Fibroblast of skin of scalp (primary cell): ENCODE measurements around the gene CDK10.
"Not testable (repeated sequence)": the region's sequence is repeated elsewhere in the genome, so short reads cannot be mapped to it uniquely, and the experiment has no call there.

ENCODE experiments used
- DNase-seq: peaks from one replicate; pipeline ENCODE4 v3.0.0-alpha.2; 2013

The CDK10 gene

DNA sequence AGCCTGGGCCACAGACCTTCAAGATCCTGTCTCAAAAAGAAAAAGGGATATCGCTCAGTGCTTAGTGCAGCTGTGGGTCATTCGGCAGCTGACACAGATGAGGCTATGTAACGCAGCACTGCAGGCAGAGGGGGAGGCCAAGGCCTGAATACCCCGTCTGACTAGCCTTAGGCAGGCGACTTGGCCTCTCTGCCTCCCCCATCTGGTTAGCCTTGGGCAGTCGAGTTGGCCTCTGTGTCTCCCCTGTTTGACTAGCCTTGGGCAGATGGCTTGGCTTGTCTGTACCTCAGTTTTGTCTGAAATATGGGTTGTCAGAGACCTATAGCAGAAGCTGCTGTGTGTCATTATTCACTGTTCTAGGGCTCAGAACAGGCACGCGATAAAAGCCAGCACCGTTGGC, 18.9 kb upstream of the CDK10 start:
- no peak for DNase-seq

DNA sequence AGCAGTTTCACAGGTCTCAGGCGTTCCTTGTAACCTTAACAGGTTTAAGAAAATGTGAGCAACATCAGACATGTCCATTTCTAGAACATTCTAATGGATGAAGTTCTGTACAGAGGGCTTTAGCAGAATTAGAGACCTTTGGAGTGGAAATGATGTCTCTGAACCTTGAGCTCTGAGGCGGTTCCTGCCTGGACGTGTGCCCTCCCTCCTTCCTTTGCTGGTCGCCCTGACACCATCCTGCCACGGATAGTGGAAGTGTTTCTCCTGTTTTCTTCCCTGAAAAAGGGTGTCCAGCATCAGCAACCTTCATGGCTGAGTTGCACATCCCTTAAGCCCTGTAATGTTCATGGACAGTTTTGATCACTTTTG, 17.7 kb upstream of the CDK10 start:
- DNase-seq = no peak

DNA sequence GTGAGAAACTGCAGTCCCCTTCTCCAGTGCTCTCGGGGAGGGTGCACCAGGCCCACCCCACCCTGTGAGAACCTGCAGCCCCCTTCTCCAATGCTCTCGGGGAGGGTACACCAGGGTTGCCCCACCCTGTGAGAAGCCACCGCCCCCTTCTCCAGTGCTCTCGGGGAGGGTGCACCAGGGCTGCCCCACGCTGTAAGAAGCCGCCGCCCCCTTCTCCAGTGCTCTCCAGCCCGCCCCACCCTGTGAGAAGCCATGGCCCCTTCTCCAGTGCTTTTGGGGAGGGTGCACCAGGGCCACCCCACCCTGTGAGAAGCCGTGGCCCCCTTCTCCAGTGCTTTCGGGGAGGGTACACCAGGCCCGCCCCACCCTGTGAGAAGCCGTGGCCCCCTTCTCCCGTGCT, 16.7 kb upstream of the CDK10 start:
- DNase-seq = no peak

DNA sequence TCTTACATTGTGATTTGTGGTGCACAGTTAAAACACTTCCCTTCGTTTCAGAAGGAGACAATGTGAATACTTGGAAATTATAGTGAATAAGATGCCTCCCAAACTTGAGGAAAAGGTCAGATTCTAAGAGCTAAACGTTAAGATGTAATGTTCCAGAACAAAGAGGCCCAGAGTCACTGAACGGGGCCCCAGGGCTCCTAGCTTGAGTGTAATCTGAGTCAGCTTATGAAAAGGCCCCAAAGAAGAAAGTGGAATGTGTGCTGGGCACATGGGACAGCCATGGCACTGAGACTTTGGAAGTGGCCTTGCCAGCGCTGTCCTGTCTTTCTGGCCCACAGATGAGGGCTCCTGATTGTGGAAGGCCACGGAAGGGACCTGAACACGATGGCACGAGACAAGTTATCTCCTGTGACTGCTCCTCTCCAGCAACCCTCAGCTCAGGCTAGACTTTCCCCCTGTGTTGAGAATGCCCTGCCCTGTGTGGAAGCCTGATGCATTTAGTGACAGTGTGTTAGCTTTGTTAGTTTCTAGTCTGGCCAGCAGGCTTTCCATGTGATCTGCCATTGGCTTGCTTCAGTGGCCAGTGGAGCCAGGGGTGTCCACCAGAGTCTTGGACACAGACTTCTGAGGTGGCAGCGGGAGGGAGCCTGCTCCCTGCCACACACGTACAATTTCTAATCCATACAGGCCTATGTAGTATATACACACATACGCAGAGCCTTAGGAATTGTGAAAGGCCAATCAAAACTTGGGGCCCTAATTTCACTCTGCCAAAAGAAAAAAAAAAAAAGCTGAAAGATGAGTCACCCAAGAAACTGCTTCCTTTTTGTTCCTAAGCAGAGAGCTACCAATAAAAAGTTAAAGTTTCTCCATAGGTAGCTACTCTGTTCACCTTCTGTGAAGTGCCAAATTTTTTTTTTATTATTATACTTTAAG, 15.7 kb upstream of the CDK10 start:
- no peak for DNase-seq

DNA sequence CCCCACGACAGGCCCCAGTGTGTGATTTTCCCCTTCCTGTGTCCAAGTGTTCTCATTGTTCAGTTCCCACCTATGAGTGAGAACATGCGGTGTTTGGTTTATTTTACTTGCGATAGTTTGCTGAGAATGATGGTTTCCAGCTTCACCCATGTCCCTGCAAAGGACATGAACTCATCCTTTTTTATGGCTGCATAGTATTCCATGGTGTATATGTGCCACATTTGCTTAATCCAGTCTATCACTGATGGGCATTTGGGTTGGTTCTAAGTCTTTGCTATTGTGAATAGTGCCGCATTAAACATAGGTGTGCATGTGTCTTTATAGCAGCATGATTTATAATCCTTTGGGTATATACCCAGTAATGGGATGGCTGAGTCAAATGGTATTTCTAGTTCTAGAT, 14.9 kb upstream of the CDK10 start:
- not testable (repeated sequence) for DNase-seq

DNA sequence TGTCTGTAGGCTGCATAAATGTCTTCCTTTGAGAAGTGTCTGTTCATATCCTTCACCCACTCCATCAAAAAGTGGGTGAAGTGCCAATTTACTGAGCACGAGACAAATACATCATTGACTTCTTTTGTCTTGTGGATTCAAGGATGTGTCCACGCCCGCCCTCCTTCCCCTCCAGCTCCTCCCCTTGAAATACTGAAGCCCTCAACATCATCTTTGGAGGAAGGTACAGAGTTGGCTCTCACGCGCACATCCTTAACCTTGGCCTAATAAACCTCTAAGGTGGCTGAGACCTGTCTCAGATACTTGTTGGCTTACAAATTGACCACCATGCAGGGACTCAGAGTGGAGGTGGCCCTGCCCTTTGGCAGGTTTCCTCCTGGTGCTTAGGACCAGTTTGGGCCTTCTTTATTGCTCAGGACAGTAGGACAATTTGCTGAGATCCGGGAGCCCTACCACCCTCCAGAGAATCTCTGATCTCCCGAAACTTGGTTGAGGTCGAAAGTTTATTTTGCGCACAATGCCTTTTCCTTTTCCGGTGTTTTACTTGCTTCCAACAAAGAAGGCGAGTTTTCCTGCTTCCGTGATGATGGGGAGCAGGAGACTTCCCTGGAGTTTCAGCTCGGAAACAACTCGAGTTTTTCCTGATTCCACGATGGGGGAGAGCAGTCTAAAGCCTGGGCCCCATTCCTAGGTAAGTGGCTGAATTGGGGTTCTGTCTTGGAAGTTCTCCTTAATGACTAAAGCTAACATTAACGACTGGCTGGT, 14.1 kb upstream of the CDK10 start:
- no peak for DNase-seq

DNA sequence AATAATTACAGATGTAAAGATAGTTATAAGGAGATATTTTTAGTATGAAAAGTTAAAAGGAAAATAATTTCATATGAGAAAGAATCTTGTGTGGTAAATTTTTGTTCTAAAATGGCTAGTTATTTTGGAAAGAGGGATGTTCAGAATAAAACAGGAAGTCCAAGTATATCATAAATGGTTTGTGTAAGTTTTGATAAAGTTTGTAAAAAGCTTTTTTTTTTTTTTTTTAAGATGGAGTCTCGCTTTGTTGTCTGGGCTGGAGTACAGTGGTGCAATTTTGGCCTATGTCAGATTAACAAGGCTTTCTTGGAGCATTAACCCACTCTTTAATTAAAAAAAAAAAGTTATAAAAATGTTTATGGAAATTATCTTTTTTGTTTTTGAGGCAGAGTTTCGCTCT, 8.2 kb upstream of the CDK10 start:
- no peak for DNase-seq

DNA sequence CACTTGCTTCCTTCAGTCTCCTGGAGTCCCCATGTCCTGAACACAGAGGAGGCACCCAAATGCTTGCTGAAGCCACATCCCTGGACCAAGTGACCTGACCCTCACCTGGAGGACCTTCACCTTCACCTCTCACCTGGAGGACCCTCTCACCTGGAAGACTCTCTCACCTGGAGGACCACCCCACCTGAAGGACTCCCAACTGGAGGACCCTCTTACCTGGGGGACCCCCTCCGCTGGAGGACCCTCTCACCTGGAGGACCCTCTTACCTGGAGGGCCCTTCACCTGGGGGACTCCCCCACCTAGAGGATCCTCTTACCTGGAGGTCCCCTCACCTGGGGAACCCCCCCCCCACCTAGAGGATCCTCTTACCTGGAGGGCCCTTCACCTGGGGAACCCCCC, 573 bp upstream of the CDK10 start:
- no peak for DNase-seq

DNA sequence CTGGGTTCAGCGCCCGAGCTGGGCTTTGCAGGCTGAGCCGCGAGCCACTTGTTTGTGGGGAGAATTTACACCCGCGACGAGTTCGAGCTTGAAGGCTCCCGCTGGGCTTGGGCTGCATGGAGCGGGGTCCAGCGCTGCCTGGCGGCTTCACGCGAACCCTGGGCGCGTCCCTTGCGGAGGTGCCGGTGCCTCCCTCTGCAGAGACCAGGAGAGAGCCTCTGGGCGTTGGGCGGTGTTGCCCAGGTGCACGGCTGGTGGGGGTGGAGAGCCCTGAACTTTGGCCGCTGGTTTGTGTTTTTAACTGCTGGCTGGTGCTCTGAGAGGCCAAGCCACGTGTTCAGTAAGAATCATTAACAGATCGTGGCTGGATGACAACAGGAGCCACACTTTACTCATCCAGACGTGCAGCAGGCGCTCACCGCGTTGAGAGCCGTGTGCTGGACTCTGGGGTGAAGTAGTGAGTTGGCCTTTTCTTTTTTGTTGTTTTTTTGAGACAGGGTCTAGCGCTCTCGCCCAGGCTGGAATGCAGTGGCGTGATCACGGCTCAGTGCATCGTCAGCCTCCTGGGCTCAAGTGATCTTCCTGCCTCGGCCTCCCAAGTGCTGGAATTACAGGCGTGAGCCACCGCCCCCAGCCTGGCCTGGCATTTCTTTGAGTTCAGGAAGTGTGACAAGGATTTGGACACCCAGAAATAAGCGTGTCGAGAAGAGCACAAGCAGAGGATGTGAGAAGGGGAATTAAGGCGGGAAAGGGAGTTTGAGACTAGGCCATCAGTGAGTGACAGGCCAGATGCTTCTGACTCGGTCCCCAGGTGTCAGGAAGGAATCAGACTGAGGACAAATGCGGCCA, 827 bp downstream of the CDK10 start:
- DNase-seq = peak; percentile 33

DNA sequence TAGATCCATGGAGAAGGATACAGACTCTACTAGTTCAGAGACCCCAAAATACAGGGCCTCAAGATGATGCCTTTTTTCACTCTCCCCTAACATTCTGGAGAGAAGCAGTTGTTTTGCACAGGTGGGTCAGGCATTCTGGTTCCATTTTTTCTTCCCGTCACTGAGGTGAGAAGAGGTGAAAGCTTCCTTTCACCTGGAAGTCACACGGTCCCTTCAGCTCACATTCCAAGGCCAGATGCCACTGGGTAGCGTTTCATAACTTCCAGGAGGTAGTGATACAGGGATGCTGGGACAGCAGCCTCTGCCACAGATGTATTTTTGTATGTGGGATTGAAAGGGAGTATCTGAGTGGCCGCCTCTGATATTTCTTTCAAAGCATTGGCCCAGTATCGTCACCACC, 1.9 kb downstream of the CDK10 start:
- DNase-seq = no peak

DNA sequence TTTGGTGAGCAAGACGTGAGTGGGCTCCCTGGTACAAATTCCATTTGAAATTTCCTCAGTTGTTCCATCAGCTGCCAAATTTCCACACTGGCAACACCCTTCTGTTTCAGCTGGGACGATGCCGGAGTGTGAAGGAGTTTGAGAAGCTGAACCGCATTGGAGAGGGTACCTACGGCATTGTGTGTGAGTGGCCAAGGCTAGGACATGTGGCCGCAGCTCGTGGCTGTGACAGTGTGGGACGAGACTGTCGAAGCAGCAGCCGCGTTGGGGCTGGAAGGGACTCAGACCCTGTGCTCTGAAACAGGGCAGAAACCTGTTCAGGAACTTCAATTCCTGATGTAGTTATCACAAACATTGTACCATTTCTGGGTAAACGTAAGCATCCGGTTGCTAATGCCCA, 2.7 kb downstream of the CDK10 start:
- DNase-seq = no peak

DNA sequence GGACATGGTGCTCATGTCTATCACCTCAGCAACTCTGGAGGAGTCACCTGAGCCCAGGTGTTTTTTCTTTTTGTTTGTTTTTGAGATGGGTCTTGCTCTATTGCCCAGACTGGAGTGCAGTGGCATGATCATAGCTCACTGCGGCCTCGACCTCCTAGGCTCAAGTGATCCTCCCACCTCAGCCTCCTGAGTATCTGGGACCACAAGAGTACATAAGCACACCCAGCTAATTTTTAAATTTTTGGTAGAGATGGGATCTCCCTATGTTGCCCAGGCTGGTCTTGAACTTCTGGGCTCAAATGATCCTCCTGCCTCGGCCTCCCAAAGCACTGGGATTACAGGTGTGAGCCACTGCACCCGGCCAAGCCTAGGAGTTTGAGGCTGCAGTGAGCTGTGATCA, 3.1 kb downstream of the CDK10 start:
- DNase-seq = not testable (repeated sequence)

DNA sequence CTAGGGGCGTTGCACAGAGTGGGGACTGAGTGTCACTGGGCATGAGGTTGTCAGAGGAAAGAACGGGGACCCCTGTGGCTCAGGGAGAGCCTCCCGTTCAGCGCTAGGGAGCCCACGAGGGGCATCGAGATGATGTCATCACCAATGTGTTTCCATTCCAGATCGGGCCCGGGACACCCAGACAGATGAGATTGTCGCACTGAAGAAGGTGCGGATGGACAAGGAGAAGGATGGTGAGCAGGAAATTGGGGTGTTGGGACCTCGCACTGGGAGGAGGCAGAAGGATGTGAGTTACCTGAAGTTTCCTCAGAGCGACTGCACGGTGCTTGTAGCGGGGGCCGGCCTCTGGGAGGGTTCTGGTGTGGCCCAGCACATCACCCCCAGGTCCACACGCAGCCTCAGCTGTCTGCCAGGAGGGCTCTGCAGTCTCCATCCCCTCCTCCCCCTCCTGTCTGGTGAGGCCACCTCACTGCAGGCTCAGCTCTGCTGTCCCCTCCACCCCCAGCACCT, 4.0 kb downstream of the CDK10 start:
- no peak for DNase-seq

DNA sequence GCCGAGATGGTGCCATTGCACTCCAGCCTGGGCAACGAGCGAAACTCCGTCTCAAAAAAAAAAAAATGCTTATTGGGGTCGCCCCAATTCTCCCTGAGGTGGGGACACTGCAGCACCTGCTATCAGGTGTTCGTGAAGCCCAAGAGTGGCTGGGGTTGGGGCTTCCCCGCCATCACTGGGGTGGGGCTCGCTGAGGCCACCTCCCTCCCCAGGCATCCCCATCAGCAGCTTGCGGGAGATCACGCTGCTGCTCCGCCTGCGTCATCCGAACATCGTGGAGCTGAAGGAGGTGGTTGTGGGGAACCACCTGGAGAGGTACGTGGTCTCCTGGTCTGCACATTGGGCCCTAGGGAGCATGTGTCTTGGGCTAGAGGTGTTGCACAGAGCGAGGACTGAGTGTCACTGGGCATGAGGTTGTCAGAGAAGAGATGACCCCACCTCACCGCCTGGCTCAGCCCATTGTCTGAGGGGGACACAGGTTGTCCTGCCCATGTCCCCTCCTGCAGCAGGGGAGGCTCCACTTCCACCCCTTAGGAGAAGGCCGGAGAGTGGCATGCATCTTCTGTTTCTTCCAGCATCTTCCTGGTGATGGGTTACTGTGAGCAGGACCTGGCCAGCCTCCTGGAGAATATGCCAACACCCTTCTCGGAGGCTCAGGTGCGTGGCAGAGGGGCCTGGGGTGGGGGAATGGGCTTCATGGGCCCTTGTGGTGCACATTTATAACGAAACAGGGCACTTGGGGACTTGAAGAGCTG, 4.9 kb downstream of the CDK10 start:
- no peak for DNase-seq

DNA sequence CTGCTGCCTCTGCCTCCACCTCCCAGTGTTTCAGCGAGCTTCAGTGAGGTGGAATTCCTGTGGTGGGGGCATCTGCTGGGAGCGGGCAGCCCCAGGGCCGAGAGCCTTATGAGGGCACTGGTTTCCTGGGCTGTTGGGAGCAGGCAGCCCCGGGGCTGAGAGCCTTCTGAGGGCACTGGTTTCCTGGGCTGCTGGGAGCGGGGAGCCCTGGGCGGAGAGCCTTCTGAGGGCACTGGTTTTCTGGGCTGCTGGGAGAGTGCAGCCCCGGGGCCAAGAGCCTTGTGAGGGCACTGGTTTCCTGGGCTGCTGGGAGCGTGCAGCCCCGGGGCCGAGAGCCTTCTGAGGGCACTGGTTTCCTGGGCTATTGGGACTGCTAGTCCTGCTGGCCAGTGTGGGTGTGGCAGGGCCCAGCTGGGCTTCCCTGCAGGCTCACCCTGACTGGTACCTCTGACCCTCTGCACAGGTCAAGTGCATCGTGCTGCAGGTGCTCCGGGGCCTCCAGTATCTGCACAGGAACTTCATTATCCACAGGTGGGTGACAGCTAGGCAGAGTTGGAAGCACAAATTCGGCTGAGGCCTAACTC, 5.6 kb downstream of the CDK10 start:
- DNase-seq = no peak

DNA sequence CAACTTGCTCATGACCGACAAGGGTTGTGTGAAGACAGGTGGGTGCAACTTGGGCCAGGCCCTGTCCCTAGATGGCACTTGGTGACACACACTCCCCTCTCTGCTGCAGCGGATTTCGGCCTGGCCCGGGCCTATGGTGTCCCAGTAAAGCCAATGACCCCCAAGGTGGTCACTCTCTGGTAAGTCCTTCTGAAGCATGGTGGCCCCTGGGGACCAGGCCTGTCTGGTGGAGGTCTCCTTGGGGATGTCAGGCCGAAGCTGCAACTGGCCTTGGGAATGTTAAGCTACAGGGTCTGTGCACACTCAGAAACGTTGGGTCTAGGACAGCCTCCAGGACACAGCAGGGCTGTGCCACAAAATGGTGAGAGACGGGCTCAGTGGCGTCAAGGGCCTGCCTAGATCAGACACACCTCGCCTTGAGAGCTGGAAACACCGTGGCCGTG, 6.8 kb downstream of the CDK10 start:
- no peak for DNase-seq

DNA sequence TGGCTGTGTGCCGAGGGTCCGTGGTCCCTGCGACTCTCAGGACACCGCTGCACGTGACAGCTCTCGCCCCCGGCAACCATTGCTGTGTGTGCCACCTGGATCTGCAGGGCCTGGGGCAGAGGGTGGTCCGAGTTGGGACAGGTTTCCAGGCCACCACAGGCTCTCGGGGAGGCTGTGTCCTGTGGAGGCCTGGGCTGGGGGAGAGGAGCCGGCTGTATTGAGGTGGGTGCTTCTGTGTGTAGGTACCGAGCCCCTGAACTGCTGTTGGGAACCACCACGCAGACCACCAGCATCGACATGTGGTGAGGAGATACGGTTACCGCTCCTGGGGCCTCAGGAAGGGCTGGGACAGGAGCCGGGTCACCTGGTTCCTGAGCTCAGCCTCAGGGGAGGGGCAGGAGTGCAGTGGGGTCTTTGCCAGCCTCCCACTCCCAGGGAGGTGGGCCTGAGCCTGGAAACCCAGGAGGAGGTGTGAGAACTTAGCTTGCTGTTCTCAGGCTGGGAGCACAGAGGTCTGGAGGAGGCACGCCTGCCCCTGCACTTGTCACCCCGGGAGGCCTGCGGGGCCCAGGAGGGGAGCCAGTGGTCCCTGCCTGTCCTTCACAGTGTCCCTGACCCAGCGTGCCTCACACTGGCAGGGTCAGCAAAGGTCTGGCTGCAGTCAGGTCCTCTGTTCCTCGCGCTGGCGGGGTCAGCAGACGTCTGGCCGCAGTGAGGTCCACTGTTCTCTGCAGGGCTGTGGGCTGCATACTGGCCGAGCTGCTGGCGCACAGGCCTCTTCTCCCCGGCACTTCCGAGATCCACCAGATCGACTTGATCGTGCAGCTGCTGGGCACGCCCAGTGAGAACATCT, 7.7 kb downstream of the CDK10 start:
- no peak for DNase-seq

DNA sequence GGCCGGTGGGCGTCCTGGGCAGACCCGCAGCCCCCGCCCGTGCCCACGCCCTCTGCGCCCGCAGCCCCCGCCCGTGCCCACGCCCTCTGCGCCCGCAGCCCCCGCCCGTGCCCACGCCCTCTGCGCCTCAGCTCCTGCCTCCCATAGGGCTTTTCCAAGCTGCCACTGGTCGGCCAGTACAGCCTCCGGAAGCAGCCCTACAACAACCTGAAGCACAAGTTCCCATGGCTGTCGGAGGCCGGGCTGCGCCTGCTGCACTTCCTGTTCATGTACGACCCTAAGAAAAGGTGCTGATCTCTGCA, 8.2 kb downstream of the CDK10 start:
- DNase-seq = not testable (repeated sequence)

DNA sequence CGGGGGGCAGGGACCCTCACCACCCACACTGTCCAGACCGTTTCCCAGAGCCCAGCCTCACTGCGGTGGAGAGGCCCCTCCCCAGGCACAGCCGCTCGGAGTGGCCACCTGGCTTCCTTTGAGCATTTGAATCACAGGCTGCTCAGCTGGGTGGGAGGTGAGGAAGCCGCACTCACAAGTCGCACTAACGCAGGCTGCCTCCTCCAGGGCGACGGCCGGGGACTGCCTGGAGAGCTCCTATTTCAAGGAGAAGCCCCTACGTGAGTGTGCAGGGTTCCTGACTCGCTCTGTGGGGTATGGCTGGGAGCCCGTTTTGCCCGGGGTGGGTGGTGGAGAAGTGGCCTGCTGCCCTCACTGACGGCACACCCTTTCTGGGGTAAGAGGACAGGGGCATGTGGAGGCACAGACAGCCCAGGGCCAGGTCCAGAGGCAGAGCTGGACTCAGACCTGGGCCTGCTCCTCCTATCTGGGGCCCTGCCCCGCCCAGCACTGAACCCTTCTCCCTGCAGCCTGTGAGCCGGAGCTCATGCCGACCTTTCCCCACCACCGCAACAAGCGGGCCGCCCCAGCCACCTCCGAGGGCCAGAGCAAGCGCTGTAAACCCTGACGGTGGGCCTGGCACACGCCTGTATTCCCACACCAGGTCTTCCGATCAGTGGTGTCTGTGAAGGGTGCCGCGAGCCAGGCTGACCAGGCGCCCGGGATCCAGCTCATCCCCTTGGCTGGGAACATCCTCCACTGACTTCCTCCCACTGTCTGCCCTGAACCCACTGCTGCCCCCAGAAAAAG, 8.8 kb downstream of the CDK10 start:
- DNase-seq = no peak
